ENCODE measurements around the gene MRPL4. TPM values are rescaled to one million over a fixed set of nuclear protein-coding genes. Genes with fewer than 3 reads are reported as not detected.
A peak's percentile ranks its signal among the peaks of the same experiment; 100 is the strongest.
"Not testable (repeated sequence)": the region's sequence is repeated elsewhere in the genome, so short reads cannot be mapped to it uniquely, and the experiment has no call there.

Gene MRPL4
- total RNA-seq, 1 experiment from 2014 or later = 66.9 TPM

DNA sequence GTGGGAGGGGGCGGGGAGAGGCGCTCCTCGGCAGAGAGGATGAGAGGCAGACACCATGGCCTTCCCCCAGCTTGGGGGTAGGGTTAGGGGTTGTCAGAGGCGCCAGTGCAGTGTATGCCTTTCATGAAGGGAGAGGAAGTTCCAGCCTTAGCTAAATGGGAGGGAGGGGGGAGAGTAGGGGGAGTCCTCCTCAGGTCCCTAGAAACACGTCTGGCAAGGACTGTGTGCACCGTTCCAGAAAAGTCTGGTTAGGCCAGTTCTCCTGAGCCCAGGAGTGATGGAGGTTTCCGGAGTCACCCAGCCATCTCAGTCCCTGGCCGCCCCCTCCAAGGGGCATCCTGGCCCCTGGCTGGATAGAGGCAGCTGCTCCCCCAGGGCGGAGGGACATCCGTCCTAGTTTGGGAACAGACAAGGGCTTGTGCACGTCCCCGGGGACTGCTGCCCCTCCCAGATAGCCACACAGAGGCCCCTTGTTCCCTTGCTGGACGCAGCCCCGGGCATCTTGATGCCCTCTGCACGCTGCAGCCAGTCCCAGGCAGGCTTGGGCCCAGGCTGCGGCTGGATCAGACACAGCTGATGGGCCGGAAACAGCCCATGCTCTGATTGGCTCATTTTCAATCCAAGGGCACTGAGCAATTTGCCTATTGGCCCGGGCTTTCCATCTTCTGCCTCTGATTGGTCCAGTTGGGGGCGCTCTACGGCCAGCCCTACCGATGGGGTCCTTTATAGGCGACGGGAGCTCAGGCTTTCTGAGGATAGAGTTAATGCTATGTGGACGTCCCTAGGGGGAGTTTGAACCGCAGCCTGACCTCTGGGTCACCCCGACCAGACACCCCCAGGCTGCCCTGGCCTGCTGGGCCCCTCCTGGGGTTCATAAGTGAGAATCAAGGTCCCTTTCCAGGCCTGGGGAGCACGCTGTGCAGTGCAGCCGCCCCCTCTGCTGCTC is 24.7 kb upstream of the MRPL4 start:
- peak; percentile 84 for DNase-seq (ENCODE audit: low read depth, low spot score)
- in situ Hi-C loops (cut with HindIII; ENCODE audit: low pct_unique_long_range_greater_than_20kb, low sequenced_read_pairs) = no loop called here

GRCh38 chr19:10228393-10228792 is 23.6 kb upstream of the MRPL4 start:
- no peak for DNase-seq (ENCODE audit: low read depth, low spot score)
- in situ Hi-C loops (cut with HindIII; ENCODE audit: low pct_unique_long_range_greater_than_20kb, low sequenced_read_pairs) = no loop called here

DNA sequence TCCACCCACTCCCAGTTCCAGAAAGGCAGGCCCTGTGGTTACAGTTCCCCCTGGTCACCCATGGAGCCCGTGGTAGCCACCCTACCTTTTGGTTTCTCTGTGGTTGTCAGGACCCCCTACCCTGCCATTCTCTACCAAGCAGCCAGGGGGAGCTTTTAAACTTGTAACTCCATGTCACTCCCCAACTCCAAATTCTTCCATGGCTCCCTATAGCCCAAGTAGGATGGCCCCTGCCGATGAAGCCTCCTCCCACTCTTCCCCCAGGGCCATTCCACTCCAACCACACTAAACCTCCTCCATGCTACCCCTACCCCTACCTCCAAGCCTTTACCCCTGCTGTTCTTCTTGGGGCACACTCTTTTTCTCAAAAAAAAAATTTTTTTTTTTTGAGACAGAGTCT is 23.1 kb upstream of the MRPL4 start:
- peak; percentile 58 for DNase-seq (ENCODE audit: low read depth, low spot score)
- in situ Hi-C loops (cut with HindIII; ENCODE audit: low pct_unique_long_range_greater_than_20kb, low sequenced_read_pairs) = no loop called here

DNA sequence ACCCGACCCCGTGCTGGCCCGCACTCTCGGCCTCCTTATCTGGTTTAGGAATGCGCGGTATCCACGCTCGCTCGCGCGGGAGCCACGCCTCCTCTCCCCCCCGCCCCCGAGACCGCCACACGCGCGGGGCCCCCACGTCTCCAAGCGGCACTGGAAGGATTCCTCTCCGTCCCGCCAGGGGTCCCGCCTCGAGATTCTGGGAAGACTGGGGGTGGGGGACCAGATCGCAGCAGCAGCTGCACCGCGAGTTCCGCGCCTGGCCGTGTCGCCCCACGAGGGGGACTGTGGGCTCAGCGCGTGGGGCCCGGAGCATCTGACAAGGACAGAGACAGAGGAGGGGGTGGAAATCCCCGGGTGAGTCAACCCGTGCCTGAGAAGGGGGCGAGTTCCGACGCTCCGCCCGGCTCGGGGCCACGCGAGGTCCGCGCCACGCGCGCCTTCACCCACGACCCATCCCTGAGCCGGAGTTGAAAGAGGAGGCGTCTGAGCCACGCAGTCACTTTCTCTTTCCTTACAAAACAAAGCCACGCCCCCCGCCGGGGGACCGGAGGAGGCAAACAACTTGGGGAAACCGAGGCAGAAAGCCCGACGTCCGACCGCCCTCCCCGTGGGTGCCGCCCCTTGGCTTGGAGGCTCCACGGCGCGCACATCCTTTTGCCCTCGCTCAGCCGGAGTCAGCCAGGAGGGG is 21.7 kb upstream of the MRPL4 start:
- DNase-seq (ENCODE audit: low read depth, low spot score) = no peak
- in situ Hi-C loops (cut with HindIII; ENCODE audit: low pct_unique_long_range_greater_than_20kb, low sequenced_read_pairs) = no loop called here

DNA sequence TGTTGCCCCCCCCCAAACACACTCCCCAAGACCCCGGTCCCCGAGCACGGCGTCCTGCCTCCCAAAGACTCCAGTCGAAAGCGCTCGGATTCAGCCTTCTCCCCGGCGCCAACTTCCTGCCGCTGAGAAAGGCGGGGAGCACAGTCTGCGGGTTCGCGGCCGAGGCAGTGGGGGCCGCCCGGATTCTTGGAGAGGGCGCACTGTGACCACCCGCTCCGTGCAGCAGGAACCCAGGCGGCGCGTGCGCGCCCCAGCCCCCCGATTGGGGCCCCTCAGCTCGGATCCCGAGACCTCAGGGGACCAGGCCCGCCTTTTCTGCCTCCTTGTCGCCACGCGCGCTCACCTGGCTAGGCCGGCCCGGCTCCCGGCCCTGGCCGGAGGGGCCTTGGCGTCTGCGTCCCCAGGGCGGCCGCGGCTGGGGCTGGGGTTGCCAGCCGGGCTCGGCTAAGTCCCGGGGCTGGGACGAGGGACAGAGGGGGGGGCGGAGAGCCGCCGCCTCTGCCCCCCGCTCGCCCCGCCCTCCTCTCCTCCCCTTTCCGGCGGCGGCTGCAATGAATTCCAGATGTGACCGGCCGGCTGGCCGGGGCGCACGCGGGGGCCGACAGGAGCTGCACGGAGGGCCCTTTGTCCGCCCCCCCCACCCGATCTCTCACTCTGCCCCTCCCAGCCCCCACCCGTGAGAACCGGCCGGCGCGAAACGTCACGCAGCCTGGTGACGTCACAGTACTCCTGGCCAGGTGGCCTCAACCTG is 21.0 kb upstream of the MRPL4 start, which contains the start of gene S1PR2:
Gene S1PR2 (minus strand): TSS at position 471 of the 751 bp plus-strand sequence. CDS start 6,426 bp downstream, outside the sequence.
- in situ Hi-C loops (cut with HindIII; ENCODE audit: low pct_unique_long_range_greater_than_20kb, low sequenced_read_pairs) = no loop called here
- peak; percentile 81 for DNase-seq (ENCODE audit: low read depth, low spot score)

GRCh38 chr19:10231612-10232228 is 20.3 kb upstream of the MRPL4 start:
- in situ Hi-C loops (cut with HindIII; ENCODE audit: low pct_unique_long_range_greater_than_20kb, low sequenced_read_pairs) = no loop called here

DNA sequence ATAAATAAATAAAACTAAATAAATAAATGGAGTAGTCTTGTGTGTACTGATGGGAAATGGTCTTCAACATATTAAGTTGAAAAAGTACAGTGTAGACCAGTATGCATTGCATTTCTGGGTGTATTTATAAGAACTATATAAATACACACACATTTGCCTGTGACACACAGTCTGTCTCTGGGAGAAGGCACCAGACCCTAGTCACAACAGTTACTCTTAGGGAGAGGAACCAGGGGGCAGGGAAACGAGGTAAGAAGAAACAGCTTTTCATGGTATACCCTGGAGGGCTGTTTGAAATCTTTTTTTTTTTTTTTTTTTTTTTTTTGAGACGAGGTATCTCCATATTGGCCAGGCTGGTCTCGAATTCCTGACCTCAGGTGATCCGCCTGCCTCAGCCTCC is 18.1 kb upstream of the MRPL4 start:
- in situ Hi-C loops (cut with HindIII; ENCODE audit: low pct_unique_long_range_greater_than_20kb, low sequenced_read_pairs) = no loop called here
- no peak for DNase-seq (ENCODE audit: low read depth, low spot score)

More at GRCh38 chr19:10231612-10232228, 20.3 kb upstream of the MRPL4 start:
- no peak for DNase-seq (ENCODE audit: low read depth, low spot score)

DNA sequence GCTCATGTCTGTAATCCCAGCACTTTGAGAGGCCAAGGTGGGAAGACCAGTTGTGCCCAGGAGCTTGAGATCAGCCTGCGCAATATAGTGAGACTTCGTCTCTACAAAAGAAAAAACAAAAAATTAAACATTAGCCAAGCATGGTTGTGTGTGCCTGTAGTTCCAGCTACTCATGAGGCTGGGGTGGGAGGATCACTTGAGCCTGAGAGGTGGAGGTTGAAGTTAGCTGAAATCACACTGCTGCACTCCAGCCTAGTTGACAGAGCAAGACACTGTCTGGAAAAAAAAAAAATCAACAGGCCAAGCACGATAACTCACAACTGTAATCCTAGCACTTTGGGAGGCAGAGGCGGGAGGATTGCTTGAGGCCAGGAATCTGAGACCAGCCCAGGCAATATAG is 17.0 kb upstream of the MRPL4 start:
- DNase-seq (ENCODE audit: low read depth, low spot score) = no peak
- in situ Hi-C loops (cut with HindIII; ENCODE audit: low pct_unique_long_range_greater_than_20kb, low sequenced_read_pairs) = no loop called here

DNA sequence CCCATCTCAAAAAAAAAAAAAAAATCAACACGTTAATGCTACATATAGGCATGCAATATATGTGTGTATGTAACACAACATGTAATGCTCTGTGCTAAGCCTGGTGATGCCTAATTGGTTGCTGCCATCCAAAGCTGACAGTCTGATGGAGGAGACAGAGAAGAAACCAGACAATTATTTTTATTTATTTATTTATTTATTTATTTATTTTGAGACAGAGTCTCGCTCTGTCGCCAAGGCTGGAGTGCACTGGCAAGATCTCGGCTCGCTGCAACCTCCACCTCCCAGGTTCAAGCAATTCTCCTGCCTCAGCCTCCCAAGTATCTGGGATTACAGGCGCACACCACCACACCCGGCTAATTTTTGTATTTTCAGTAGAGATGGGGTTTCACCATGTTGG is 16.6 kb upstream of the MRPL4 start:
- in situ Hi-C loops (cut with HindIII; ENCODE audit: low pct_unique_long_range_greater_than_20kb, low sequenced_read_pairs); DNase-seq (ENCODE audit: low read depth, low spot score): not testable (repeated sequence)

- no peak for DNase-seq (ENCODE audit: low read depth, low spot score)
- in situ Hi-C loops (cut with HindIII; ENCODE audit: low pct_unique_long_range_greater_than_20kb, low sequenced_read_pairs) = no loop called here
Measured at GRCh38 chr19:10237702-10238101, 14.3 kb upstream of the MRPL4 start.

GRCh38 chr19:10238172-10238783 is 13.7 kb upstream of the MRPL4 start:
- in situ Hi-C loops (cut with HindIII; ENCODE audit: low pct_unique_long_range_greater_than_20kb, low sequenced_read_pairs) = no loop called here

GRCh38 chr19:10241826-10242449 is 10.1 kb upstream of the MRPL4 start:
- in situ Hi-C loops (cut with HindIII; ENCODE audit: low pct_unique_long_range_greater_than_20kb, low sequenced_read_pairs); DNase-seq (ENCODE audit: low read depth, low spot score): not testable (repeated sequence)

More at GRCh38 chr19:10238172-10238783, 13.7 kb upstream of the MRPL4 start:
- DNase-seq (ENCODE audit: low read depth, low spot score) = no peak

DNA sequence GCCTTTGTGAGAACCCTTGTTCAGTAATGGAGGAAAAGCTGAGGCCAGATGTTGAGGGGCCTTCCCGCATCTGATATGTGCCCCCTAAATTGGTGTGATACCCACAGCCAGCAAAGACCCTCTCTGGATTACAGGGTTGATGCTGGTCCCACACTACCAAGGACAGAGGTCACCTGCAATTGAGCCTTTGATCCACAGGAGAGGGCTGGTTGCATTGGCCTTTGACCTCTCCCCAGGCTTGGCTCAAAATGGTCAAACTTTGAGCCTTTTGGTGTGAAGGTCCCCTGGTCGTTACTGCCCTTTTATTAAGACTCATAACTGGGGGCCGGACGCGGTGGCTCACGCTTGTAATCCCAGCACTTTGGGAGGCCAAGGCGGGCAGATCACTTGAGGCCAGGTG is 8.4 kb upstream of the MRPL4 start:
- in situ Hi-C loops (cut with HindIII; ENCODE audit: low pct_unique_long_range_greater_than_20kb, low sequenced_read_pairs) = no loop called here

DNA sequence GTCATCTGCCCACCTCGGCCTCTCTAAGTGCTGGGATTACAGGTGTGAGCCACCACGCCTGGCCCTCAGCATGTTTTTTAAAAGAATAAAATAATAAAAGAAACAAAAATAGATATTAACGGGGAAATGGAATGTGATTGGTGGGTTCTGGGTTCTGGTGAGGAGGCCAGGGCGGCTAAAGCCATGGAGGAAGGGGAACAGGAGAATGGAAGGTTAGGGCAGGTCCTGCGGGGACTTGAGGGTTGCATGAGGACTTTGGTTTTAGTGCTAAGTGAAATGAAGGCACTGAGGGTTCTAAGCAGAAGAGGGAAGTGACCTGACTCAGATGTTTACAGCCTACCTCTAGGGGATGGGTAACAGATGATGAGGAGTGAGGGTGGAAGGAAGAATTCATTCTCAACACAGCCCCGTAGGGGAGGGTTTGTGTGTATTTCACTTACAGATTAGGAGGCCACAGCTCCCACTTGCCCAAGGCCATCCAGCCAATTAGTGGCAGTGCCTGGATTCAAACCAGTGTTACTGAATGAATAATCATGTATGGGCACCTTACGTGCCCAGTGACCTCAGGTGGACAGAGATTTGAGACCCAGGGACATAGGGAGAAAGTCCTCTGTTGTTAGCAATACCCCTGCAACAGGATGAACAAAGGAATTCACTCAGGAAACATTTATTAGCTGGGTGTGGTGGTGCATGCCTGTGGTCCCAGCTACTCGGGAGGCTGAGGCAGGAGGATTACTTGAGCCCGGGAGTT is 6.7 kb upstream of the MRPL4 start:
- in situ Hi-C loops (cut with HindIII; ENCODE audit: low pct_unique_long_range_greater_than_20kb, low sequenced_read_pairs) = no loop called here
- no peak for DNase-seq (ENCODE audit: low read depth, low spot score)

More for the DNA sequence above, 8.4 kb upstream of the MRPL4 start:
- DNase-seq (ENCODE audit: low read depth, low spot score) = no peak

DNA sequence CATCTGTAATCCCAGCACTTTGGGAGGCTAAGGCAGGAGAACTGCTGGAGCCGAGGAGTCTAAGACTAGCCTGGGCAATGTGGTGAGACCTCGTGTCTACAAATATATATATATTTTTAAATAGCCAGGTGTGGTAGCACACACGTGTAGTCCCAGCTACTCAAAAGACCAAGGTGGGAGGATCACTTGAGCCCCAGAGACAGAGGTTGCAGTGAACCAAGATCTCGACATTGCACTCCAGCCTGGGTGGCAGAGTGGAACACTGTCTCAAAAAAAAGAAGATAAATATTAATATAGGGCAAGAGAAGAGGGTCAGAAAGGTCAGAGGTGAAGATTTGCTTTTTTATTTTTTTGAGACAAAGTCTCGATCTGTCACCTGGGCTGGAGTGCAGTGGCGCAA is 5.5 kb upstream of the MRPL4 start:
- in situ Hi-C loops (cut with HindIII; ENCODE audit: low pct_unique_long_range_greater_than_20kb, low sequenced_read_pairs) = no loop called here
- no peak for DNase-seq (ENCODE audit: low read depth, low spot score)

DNA sequence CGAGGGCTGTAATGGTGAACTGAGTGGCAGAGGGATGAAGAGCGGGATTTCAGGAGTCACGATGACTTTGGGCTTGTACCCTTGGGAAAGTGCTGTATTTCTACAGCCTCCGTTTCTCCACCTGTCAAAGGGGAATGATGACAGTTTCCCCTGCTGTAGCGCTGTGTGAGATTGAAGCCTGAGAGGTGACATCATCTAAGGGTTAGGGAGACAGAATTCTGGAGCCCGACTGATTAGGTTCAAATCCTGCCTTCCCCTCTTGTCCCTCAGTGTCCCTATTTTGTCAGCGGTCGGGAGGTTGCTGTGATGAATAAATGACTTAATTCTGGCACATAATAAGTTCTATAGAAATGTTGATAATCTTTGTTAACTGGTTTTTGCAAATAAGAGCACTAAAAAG is 693 bp downstream of the MRPL4 start:
- in situ Hi-C loops (cut with HindIII; ENCODE audit: low pct_unique_long_range_greater_than_20kb, low sequenced_read_pairs) = no loop called here

More for the DNA sequence above, 693 bp downstream of the MRPL4 start:
- DNase-seq (ENCODE audit: low read depth, low spot score) = no peak
